ENCODE results near the gene SLC10A3.

DNA sequence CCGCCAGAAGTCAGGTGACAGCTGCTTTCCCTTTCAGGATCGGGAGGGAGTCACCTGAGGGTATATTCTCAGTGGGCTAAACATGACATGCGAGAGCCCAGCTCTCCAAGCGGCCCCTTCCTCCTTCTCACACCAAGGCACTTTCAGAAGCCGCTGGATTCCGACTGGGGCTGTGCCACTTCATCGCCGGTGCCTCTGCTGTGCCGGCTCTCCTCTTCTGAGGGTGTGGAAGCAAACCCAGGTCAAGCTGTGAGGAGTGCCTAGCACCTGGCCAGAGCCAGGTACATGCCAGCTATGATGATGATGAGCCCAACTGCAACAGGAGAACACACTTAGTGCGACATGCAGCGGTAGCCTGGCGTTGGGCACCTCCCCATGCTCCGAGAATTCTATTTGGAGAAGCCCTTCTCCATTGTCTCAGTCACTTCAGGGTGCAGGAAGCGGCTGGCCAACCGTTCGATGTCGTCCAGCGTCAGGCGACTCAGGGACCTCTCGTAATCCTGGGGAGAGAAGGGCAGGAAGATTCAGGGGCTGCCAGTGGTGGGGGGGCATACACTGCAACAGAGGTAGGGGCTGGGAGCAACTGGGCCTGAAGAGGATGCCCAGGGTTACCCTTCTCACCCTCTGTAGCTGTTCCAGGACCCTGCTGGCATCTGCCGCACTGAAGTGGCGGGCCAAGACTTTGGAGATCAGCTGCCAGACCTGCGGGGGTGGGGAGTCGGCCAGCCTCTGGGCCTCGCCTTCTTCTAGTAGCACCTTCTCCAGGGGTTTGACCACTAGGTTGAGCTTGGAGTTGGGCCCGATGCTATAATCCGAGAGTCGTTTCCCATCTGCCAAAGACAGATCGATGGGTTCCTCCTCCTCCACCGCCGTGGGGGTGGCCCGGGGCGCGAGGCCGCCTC, 5.0 kb downstream of the SLC10A3 start:
- TF ChIP-seq POLR2A (IDR thresholded peaks at IDR 0.05; ENCODE audit: low read length) (no peak), GATA1 (IDR thresholded peaks at IDR 0.05; ENCODE audit: low read depth, low read length) (no peak)

Data from erythroblast (primary cell).